Measurements from ENCODE around the gene AARS1.
"Not testable (repeated sequence)": the region's sequence is repeated elsewhere in the genome, so short reads cannot be mapped to it uniquely, and the experiment has no call there.

Gene AARS1

DNA sequence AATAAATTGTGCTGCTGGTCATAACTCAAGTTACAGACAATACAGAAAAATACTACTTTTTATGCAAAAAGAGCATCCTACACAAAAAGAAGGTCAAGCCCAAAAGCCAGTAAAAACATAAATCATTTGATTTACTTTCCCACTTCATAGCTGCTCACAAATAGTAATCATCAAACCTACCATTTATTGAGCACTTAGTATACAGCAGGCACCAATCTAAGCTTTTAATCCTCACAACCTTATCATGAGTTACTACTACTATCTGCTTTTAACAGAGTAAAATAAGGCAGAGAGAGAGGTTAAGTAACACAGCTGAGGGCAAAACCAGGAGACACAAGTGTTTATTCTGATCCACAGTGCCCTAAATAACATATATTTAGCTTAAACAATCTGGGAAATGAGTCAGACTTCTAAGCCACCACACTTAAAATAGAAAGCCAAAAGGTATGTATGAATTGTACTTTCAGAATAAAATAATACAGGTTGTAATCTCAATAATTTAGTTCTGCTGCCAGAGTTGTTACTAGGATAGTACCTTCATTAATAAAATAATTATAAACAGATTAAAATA is 1.7 kb upstream of the AARS1 start:
- H3K27ac ChIP-seq (ENCODE audit: low read length): no peak overlapping the region
- H3K9me3 ChIP-seq (ENCODE audit: insufficient read depth, low read length): no peaks in the 10 kb centered on the region
- TF ChIP-seq EZH2phosphoT487 (IDR thresholded peaks at IDR 0.05; ENCODE audit: low read depth): no peak
- no peak for TF ChIP-seq CTCF (IDR thresholded peaks at IDR 0.05; ENCODE audit: low read depth, low read length)
- H3K4me3 ChIP-seq (ENCODE audit: low read length): no peak overlapping the region
- H4K20me1 ChIP-seq (ENCODE audit: insufficient read depth, low read length): peaks cover 6% of the 10 kb centered on the region
- H3K9ac ChIP-seq (ENCODE audit: low read length): no peak overlapping the region
- no peak overlapping the region for H3K4me2 ChIP-seq (ENCODE audit: low read length)
- no peaks in the 10 kb centered on the region for H3K27me3 ChIP-seq (ENCODE audit: low read depth, low read length)
- peaks cover 30% of the 10 kb centered on the region for H3K79me2 ChIP-seq (ENCODE audit: low read length)
- H3K36me3 ChIP-seq (replicated peaks; ENCODE audit: low read depth, low read length): peaks cover 5% of the 10 kb centered on the region
- H3K4me1 ChIP-seq (ENCODE audit: low read length): peaks cover 10% of the 10 kb centered on the region
- H2AFZ ChIP-seq (ENCODE audit: low read depth, low read length): no peak overlapping the region

- H3K4me3 ChIP-seq (ENCODE audit: low read length): peak overlapping the region; percentile 93
- H3K9ac ChIP-seq (ENCODE audit: low read length): peak overlapping the region; percentile 95
- not testable (repeated sequence) for H3K27me3 ChIP-seq (ENCODE audit: low read depth, low read length); H3K9me3 ChIP-seq (ENCODE audit: insufficient read depth, low read length); H3K4me1 ChIP-seq (ENCODE audit: low read length); H2AFZ ChIP-seq (ENCODE audit: low read depth, low read length)
- peaks cover 34% of the 10 kb centered on the region for H4K20me1 ChIP-seq (ENCODE audit: insufficient read depth, low read length)
- peak overlapping the region; percentile 77 for H3K4me2 ChIP-seq (ENCODE audit: low read length)
- peaks cover 64% of the 10 kb centered on the region for H3K79me2 ChIP-seq (ENCODE audit: low read length)
- H3K36me3 ChIP-seq (replicated peaks; ENCODE audit: low read depth, low read length): peaks cover 28% of the 10 kb centered on the region
- peak overlapping the region; percentile 86 for H3K27ac ChIP-seq (ENCODE audit: low read length)
Measured at GRCh38 chr16:70287304-70287971, 1.9 kb downstream of the AARS1 start.

- TF ChIP-seq CTCF (IDR thresholded peaks at IDR 0.05; ENCODE audit: low read depth, low read length) (no peak), EZH2phosphoT487 (IDR thresholded peaks at IDR 0.05; ENCODE audit: low read depth) (no peak)
- Histone ChIP-seq H3K4me3 (ENCODE audit: low read length) (no peak overlapping the region), H3K4me2 (ENCODE audit: low read length) (no peak overlapping the region), H3K9me3 (ENCODE audit: insufficient read depth, low read length) (no peaks in the 10 kb centered on the region), H2AFZ (ENCODE audit: low read depth, low read length) (no peak overlapping the region), H3K36me3 (replicated peaks; ENCODE audit: low read depth, low read length) (peaks cover 55% of the 10 kb centered on the region), H3K79me2 (ENCODE audit: low read length) (peaks cover 34% of the 10 kb centered on the region), H3K4me1 (ENCODE audit: low read length) (no peaks in the 10 kb centered on the region), H3K27me3 (ENCODE audit: low read depth, low read length) (no peaks in the 10 kb centered on the region), H3K27ac (ENCODE audit: low read length) (no peak overlapping the region), H3K9ac (ENCODE audit: low read length) (no peak overlapping the region), H4K20me1 (ENCODE audit: insufficient read depth, low read length) (peaks cover 12% of the 10 kb centered on the region; the same call in 1 of the 2 replicates)
Measured at GRCh38 chr16:70276392-70276791, 12.9 kb downstream of the AARS1 start.

DNA sequence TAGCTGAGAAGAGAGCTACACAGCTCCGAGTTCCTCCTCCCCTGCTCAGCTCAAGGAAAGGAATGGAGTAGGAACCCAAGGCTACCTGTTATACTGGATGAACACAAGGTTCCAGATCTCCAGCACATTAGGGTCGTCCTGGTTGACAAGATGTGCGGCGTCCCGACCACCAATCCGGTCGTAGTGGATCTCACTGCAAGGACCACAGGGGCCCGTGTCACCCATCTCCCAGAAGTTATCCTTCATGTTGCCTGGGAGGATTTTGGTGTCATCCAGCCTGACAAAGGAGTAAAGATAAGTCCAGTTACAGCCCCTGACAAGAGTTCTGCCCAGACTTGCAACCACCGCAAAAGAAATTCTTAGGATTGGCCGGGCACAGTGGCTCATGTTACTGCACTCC is 17.6 kb downstream of the AARS1 start:
- H3K9me3 ChIP-seq (ENCODE audit: insufficient read depth, low read length): no peaks in the 10 kb centered on the region
- no peak overlapping the region for H3K4me3 ChIP-seq (ENCODE audit: low read length)
- H3K36me3 ChIP-seq (replicated peaks; ENCODE audit: low read depth, low read length): peaks cover 54% of the 10 kb centered on the region
- H2AFZ ChIP-seq (ENCODE audit: low read depth, low read length): no peak overlapping the region
- no peaks in the 10 kb centered on the region for H3K4me1 ChIP-seq (ENCODE audit: low read length)
- no peak overlapping the region for H3K4me2 ChIP-seq (ENCODE audit: low read length)
- H4K20me1 ChIP-seq (ENCODE audit: insufficient read depth, low read length): peaks cover 5% of the 10 kb centered on the region
- H3K27me3 ChIP-seq (ENCODE audit: low read depth, low read length): no peaks in the 10 kb centered on the region
- H3K79me2 ChIP-seq (ENCODE audit: low read length): peaks cover under 1% of the 10 kb centered on the region; the same call in 1 of the 2 replicates
- no peak overlapping the region for H3K27ac ChIP-seq (ENCODE audit: low read length)
- TF ChIP-seq EZH2phosphoT487 (IDR thresholded peaks at IDR 0.05; ENCODE audit: low read depth): no peak
- TF ChIP-seq CTCF (IDR thresholded peaks at IDR 0.05; ENCODE audit: low read depth, low read length): no peak
- no peak overlapping the region for H3K9ac ChIP-seq (ENCODE audit: low read length)

Measured in OCI-LY3 (cell line).